Stimulated activated CD8-positive, alpha-beta memory T cell treated with anti-CD3 and anti-CD28 coated beads, Interleukin-7, amount 100 ng/mL, for 48 hours (primary cell): ENCODE results near the gene SLC1A4.

Source experiments
- DNase-seq, 2 donors: peaks; one replicate each; pipeline ENCODE4 v3.0.0-alpha.2; 2020; ENCODE audit warnings: low read depth in 1 of 2; ENCODE audit errors: extremely low read depth in 1 of 2

Gene SLC1A4

GRCh38 chr2:65049010-65049639 lies 59.9 kb downstream of the SLC1A4 start:
- no peak for DNase-seq

GRCh38 chr2:65050931-65051330 lies 61.7 kb downstream of the SLC1A4 start:
- DNase-seq: no peak

DNA sequence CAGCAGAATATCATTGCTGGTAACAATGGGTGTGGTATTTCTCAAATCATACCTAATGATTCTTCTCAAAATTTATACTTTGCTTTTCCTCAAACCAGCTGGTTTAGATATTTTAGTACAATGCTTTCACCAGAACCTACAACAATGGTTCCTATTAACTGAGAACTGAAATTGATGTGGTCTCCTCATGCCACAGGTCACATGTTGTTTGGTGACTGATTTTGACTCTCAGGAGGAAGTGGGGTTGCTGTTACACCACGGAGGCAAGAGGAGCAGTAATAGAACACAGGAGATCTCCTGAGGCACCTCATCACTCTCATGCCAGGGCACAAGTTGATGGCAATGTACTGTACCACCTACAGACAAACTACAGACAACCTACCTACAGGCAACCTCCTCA lies 64.0 kb downstream of the SLC1A4 start:
- DNase-seq: no peak

DNA sequence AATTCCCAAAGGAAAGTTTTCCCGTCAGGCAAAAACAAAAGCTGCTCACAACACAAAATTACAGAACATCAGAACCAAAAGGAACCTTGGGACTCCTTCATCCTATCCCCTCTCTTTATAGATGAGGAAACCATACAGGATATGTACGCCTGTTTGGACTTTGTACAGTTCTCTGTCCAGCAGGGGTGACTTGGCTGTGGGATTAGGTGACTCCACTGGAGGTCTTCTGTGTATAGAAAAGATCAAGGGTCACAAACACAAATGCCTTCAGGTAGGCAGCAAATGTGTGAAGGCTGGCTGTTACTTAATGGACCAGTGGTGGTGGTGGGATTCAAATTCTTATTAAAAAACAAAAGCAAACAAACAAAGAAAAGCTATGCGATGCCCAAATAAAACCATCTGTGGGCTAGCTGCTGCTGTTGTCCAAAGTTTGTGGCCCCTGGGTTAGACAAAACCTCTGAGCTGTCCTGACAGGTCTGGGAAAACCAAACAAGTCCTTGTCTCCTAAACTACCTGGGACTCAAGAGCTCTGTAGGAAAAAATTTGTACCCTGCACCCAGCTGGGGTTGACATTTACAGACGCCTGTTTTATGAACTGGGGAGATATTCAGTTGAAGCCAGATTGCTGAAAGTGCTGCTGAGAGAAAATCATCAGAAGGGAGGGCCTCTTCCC lies 65.7 kb downstream of the SLC1A4 start:
- no peak for DNase-seq

DNA sequence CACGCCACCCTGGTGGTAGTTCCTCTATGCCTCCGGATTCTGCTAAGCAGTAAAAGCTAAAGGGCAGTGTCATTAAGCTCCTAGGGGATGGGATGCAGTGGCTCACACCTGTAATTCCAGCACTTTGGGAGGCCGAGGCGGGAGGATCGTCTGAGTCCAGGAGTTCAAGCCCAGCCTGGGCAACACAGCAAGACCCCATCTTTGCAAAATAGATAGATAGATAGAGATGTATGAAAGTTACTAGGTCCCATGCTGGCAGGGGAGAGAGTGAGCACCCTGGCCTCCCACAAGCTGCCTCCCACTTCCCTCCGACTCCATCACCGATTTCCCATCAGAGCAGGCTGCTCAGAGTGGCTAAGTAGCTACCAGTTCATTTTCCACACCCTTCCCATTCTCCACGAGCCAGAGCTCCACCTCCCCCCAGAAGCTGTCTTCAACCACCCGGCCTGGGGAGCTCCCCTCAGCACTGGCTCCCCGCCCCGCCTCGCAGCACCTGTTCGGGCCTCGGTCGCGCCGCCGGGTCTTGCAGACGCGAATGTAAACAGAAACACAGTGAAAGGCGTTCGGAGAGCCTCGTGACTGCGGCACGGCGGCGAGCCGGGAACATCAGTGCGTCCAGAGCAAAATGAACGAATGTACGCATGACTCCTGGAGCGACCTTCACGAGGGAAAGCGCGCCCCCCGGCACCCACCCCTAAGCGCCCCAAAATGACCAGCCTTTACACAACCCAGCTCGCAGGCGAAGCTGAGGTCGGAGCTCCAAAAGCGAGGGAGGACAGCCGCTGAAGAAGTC lies 66.4 kb downstream of the SLC1A4 start:
- peak; percentile 25 to 32 for DNase-seq

- peak; percentile 83 to 97 for DNase-seq
Measured at GRCh38 chr2:65056215-65057053, 67.2 kb downstream of the SLC1A4 start, which contains the start of gene CEP68. CEP68 (plus strand) TSS chr2:65056416; CDS start chr2:65069445, 13,029 bp downstream.

DNA sequence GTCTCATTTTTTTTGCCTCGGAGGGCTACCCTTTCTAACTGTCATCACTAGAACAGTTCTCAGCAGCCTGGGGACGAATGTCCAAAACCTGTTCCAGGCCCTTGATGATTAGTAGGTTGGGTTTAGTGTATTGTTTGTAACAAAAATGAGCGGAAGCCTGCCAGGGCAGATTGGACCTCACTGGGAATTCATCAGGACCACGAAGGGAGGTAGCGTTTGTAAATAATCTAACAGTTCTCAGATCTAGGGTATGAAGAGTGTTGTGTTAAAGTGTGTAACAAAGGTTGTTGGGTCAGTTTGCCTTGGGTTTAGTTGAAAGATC lies 67.8 kb downstream of the SLC1A4 start:
- no peak for DNase-seq

- peak in 1 of 2 donors; percentile 46 for DNase-seq
Measured at GRCh38 chr2:65057391-65058052, 68.3 kb downstream of the SLC1A4 start.

DNA sequence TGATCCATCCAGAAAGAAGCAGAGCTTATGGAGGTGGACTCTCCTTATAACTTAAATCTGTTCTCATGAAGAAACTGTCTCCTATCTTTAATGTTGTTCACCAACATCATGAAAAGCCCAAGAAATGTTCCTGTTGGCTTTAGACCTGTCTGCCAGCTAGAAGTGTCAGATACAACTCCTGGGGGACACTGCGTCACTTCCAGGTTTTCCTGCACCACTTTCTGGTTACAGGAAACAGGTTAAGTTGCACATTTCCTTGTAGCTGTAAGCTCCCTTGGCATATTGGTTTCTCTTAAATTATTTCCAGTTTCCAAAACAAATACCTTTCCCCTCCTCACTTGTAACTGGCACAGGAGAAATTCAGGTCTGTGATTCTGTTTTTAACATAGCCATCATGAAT lies 69.9 kb downstream of the SLC1A4 start:
- DNase-seq: no peak

- DNase-seq: no peak
Measured at GRCh38 chr2:65061146-65061909, 72.1 kb downstream of the SLC1A4 start.

GRCh38 chr2:65061910-65062339 lies 72.7 kb downstream of the SLC1A4 start:
- no peak for DNase-seq

- DNase-seq: no peak
Measured at GRCh38 chr2:65062843-65063825, 73.9 kb downstream of the SLC1A4 start.

- no peak for DNase-seq
Measured at GRCh38 chr2:65064728-65065552, 75.7 kb downstream of the SLC1A4 start.

DNA sequence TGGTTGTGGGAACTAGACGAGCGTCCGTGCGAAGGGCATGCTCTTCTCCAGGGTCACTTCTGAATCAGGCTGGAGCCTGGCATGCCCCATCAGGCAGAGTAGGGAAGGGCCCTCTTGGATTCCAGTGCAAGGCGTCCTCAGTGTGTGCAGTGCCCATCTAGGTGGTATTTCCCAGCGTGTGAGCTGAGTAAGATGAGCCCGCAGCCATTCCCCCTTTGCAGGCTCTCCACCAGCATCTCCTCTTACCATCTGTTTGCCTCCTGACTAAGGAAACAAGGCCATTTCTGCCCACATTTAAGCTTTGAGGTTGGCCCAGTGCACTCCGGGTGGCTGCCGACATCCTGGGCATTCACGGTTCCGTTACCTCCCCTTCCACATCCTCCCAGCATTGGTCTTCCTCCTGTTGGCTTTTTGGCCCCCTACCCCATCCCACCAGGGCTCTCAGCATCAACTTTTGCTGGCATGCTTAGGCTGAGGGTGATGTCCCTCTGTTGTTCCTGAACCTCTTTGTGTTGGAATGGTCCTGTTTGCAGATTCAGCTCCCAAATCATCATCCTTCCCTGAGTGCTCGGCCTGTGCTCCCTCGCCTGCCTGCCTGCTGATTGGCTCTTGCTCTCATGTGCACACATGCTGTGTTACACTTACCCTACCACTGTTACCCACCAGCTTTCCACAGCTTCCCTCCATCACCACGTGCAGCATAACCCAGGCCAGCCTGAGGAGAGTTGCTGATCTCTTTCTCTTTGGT lies 78.8 kb downstream of the SLC1A4 start:
- DNase-seq: no peak

DNA sequence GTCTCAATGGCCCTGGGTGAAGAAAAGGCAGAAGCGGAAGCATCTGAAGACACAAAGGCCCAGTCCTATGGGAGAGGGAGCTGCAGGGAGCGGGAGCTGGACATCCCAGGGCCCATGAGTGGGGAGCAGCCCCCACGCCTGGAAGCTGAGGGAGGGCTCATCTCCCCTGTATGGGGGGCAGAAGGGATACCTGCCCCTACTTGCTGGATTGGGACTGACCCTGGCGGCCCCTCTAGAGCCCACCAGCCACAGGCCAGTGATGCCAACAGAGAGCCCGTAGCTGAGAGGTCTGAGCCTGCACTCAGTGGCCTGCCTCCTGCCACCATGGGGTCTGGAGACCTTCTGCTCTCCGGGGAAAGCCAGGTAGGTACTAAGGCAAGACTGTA lies 80.2 kb downstream of the SLC1A4 start:
- no peak for DNase-seq

GRCh38 chr2:65070172-65070830 lies 81.1 kb downstream of the SLC1A4 start:
- no peak for DNase-seq

GRCh38 chr2:65070856-65071255 lies 81.7 kb downstream of the SLC1A4 start:
- DNase-seq: no peak
